OCI-LY7 (cell line): Measurements from ENCODE around the gene ZC3H8. TPM values are rescaled to one million over a fixed set of nuclear protein-coding genes. Genes with fewer than 3 reads are reported as not detected.

ENCODE experiments used
- BruUV-seq: library from RNA; stranded (reverse); fragments of 400-500 nt; replicated peaks from 2 replicates; lab custom pipeline; 2021; lab: Mats Ljungman, UMichigan
- CTCF ChIA-PET: fragments of 300-600 bp; sonication (Branson Sonifier 250); formaldehyde crosslinking; loops from one replicate; lab custom pipeline; 2022; ENCODE audit warnings: antibody characterized with exemption; ENCODE audit not compliant: unreplicated experiment; lab: Charles Lee
- POLR2A ChIA-PET: fragments of 300-600 bp; sonication (Branson Sonifier 250); formaldehyde crosslinking; loops from one replicate; lab custom pipeline; 2022; ENCODE audit warnings: antibody characterized with exemption; lab: Charles Lee
- DNase-seq: peaks from one replicate; pipeline ENCODE4 v3.0.0-alpha.2; 2015; ENCODE audit warnings: low spot score
- H2AFZ ChIP-seq: fragments of 200-600 bp; sonication (generic), shearing (Covaris generic); 2 replicates; pipeline ENCODE4 v1.6.1; 2014; ENCODE audit warnings: mild to moderate bottlenecking, antibody characterized with exemption, low read length, moderate library complexity
- H3K27ac ChIP-seq: fragments of 200-600 bp; sonication (generic); 2 replicates; pipeline ENCODE4 v1.5.1; 2014; ENCODE audit warnings: mixed run types, low read depth, mild to moderate bottlenecking, moderate library complexity, low read length, inconsistent platforms; ENCODE audit not compliant: poor library complexity, severe bottlenecking
- H3K36me3 ChIP-seq: fragments of 200-600 bp; sonication (generic); 2 replicates; pipeline ENCODE4 v1.6.1; 2014; ENCODE audit warnings: mild to moderate bottlenecking, antibody characterized with exemption, low read length, moderate library complexity, mixed read lengths; ENCODE audit not compliant: insufficient read depth
- H3K4me1 ChIP-seq: fragments of 200-600 bp; sonication (generic); 2 replicates; pipeline ENCODE4 v1.5.1; 2014; ENCODE audit warnings: mild to moderate bottlenecking, low read length; ENCODE audit not compliant: insufficient read depth, poor library complexity, severe bottlenecking
- H3K4me2 ChIP-seq: fragments of 200-600 bp; sonication (generic); 2 replicates; pipeline ENCODE4 v1.6.1; 2014; ENCODE audit warnings: mild to moderate bottlenecking, low read length
- H3K4me3 ChIP-seq: fragments of 200-600 bp; sonication (generic); 2 replicates; pipeline ENCODE4 v1.5.1; 2014; ENCODE audit warnings: mild to moderate bottlenecking, low read depth, low read length; ENCODE audit not compliant: poor library complexity, severe bottlenecking
- H3K79me2 ChIP-seq: fragments of 200-600 bp; sonication (generic); 2 replicates; pipeline ENCODE4 v1.6.1; 2016; ENCODE audit warnings: low read depth, mild to moderate bottlenecking, low read length, moderate library complexity, mixed read lengths; ENCODE audit not compliant: insufficient read depth
- H3K9me2 ChIP-seq: fragments of 200-600 bp; sonication (generic); 2 replicates; pipeline ENCODE4 v1.6.1; 2016; ENCODE audit warnings: mild to moderate bottlenecking, low read length, mixed read lengths; ENCODE audit not compliant: insufficient read depth
- H3K9me3 ChIP-seq: fragments of 200-600 bp; sonication (generic); 2 replicates; pipeline ENCODE4 v1.6.1; 2014; ENCODE audit warnings: mild to moderate bottlenecking, mixed run types, low read length, mixed read lengths
- H4K20me1 ChIP-seq: fragments of 200-600 bp; sonication (generic); 2 replicates; pipeline ENCODE4 v1.6.1; 2014; ENCODE audit warnings: mild to moderate bottlenecking, antibody characterized with exemption, low read length, moderate library complexity, mixed read lengths; ENCODE audit not compliant: insufficient read depth
- EZH2phosphoT487 ChIP-seq: fragments of 200-600 bp; sonication (generic); IDR thresholded peaks from 2 replicates; pipeline ENCODE4 v1.6.1; 2018; ENCODE audit warnings: low read depth, borderline replicate concordance, mild to moderate bottlenecking, mixed run types, antibody characterized with exemption, low read length, moderate library complexity, mixed read lengths
- intact Hi-C: fragments of 100-400 bp; cut with micrococcal nuclease; formaldehyde crosslinking; loops from one replicate; pipeline ENCODE4 v1.10.0; 2022; ENCODE audit not compliant: unreplicated experiment
- total RNA-seq, 2 experiments: library from RNA; depleted of rRNA in 1 of 2; stranded (reverse); fragments of >200 nt in 1 of 2; shearing (Covaris generic) in 1 of 2; gene quantifications; 2 replicates each; pipeline ENCODE4 v1.2.3, GENCODE V29; 2014 to 2022
- TF ChIP-seq, protein P1 (sequence below): fragments of 200-600 bp; sonication (generic); conservative IDR thresholded peaks from 2 replicates; pipeline ENCODE4 v1.5.1; 2014; ENCODE audit warnings: mild to moderate bottlenecking, antibody characterized with exemption, low read length, moderate library complexity, mixed read lengths

The ZC3H8 gene
- total RNA-seq, 2 experiments from 2014 or later, result 15.0 to 23.8 TPM

DNA sequence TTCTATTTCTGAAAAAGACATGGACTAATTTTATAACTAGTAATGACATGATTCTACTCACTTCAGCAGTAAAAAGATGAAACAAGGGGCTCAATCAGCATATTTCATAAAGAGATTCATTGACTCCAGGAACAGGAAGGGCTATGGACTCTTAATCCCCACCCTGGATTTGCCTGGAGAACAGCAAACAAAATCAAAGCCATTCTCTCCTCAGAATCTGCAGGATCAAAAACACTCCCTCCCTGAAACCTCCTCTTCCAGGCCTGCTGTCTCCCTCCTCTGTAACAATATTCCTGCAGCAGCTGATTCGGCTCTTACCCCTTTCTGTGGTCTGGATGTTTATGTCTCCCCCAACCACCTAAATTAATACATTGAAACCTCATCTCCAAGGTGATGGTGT is 57.0 kb downstream of the ZC3H8 start:
- no peak for DNase-seq
- no peak overlapping the region for H3K4me3 ChIP-seq
- no peak overlapping the region for H2AFZ ChIP-seq
- intact Hi-C loops, result loop anchor here (10.0 kb wide), 1 partner anchor 73 kb away; no protein-coding TSS in a partner anchor
- ChIA-PET POLR2A (interaction anchor here (0.7 kb wide), 1 partner anchor 76 kb away, joined by 4 read pairs; no protein-coding TSS in a partner anchor), CTCF (no interaction called here)
- H3K4me2 ChIP-seq, result no peak overlapping the region
- no peaks in the 10 kb centered on the region for H3K9me2 ChIP-seq
- H3K79me2 ChIP-seq, result no peaks in the 10 kb centered on the region
- H3K4me1 ChIP-seq, result no peaks in the 10 kb centered on the region
- no peak overlapping the region for H3K27ac ChIP-seq
- TF ChIP-seq, protein P1, sequence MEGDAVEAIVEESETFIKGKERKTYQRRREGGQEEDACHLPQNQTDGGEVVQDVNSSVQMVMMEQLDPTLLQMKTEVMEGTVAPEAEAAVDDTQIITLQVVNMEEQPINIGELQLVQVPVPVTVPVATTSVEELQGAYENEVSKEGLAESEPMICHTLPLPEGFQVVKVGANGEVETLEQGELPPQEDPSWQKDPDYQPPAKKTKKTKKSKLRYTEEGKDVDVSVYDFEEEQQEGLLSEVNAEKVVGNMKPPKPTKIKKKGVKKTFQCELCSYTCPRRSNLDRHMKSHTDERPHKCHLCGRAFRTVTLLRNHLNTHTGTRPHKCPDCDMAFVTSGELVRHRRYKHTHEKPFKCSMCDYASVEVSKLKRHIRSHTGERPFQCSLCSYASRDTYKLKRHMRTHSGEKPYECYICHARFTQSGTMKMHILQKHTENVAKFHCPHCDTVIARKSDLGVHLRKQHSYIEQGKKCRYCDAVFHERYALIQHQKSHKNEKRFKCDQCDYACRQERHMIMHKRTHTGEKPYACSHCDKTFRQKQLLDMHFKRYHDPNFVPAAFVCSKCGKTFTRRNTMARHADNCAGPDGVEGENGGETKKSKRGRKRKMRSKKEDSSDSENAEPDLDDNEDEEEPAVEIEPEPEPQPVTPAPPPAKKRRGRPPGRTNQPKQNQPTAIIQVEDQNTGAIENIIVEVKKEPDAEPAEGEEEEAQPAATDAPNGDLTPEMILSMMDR, result no peak
- TF ChIP-seq EZH2phosphoT487, result no peak
- no peaks in the 10 kb centered on the region for H4K20me1 ChIP-seq
- H3K36me3 ChIP-seq, result no peaks in the 10 kb centered on the region
- no peaks in the 10 kb centered on the region for H3K9me3 ChIP-seq
- no TSS peak for BruUV-seq

DNA sequence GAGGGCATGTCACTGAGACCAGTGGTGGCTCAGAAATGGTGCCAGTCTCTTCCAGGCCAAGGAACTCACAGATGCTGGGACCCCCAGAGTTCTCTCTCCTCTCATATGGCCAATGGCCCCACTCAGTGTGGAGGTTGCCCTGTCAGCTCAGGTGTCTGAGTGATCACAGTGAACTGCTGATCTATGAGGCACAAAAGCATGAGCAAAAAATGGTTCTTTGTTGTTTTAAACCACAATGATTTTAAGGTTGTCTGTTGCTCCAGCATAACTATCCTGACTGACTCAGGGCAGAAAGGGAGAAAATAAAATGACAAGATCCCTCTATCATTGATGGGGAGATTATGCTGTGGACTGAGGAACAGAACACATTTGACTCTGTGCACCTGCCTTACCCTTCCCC is 58.9 kb downstream of the ZC3H8 start:
- no peak overlapping the region for H3K4me3 ChIP-seq

More for the DNA sequence above, 58.9 kb downstream of the ZC3H8 start:
- no peaks in the 10 kb centered on the region for H3K36me3 ChIP-seq
- H3K9me3 ChIP-seq, result no peaks in the 10 kb centered on the region
- no peak for DNase-seq
- H3K4me1 ChIP-seq, result no peaks in the 10 kb centered on the region
- intact Hi-C loops, result loop anchor here (10.0 kb wide), 1 partner anchor 71 kb away; no protein-coding TSS in a partner anchor
- H4K20me1 ChIP-seq, result no peaks in the 10 kb centered on the region
- H3K9me2 ChIP-seq, result no peaks in the 10 kb centered on the region
- no peak for TF ChIP-seq EZH2phosphoT487
- TF ChIP-seq, protein P1, result no peak
- no peaks in the 10 kb centered on the region for H3K79me2 ChIP-seq
- CTCF ChIA-PET, result no interaction called here
- BruUV-seq, result no TSS peak
- POLR2A ChIA-PET, result no interaction called here
- no peak overlapping the region for H3K4me2 ChIP-seq
- H2AFZ ChIP-seq, result no peak overlapping the region
- H3K27ac ChIP-seq, result no peak overlapping the region
